Dendritic cell treated with granulocyte-macrophage colony-stimulating factor and Interleukin-4, amounts not matched to agents 40 ng/mL and 50 ng/mL, for 4 days (primary cell): Measurements from ENCODE around the gene AZI2.

ENCODE experiments used
- H3K27ac Mint-ChIP-seq: one replicate; pipeline ENCODE4 v1.8.0; 2022; ENCODE audit warnings: mild to moderate bottlenecking, mixed read lengths
- H3K27me3 Mint-ChIP-seq: one replicate; pipeline ENCODE4 v1.8.0; 2022; ENCODE audit warnings: mild to moderate bottlenecking, mixed read lengths
- H3K36me3 Mint-ChIP-seq: one replicate; pipeline ENCODE4 v1.8.0; 2022; ENCODE audit warnings: low read depth, mixed read lengths
- H3K4me1 Mint-ChIP-seq: one replicate; pipeline ENCODE4 v1.8.0; 2022; ENCODE audit warnings: low read depth, mixed read lengths
- H3K4me3 Mint-ChIP-seq: one replicate; pipeline ENCODE4 v1.8.0; 2022; ENCODE audit warnings: mild to moderate bottlenecking, moderate library complexity, mixed read lengths
- H3K9me3 Mint-ChIP-seq: one replicate; pipeline ENCODE4 v1.8.0; 2022; ENCODE audit warnings: mixed read lengths
- intact Hi-C: fragments of 100-400 bp; cut with micrococcal nuclease; formaldehyde crosslinking; loops from one replicate; pipeline ENCODE4 v1.15.0; 2022

AZI2 gene

DNA sequence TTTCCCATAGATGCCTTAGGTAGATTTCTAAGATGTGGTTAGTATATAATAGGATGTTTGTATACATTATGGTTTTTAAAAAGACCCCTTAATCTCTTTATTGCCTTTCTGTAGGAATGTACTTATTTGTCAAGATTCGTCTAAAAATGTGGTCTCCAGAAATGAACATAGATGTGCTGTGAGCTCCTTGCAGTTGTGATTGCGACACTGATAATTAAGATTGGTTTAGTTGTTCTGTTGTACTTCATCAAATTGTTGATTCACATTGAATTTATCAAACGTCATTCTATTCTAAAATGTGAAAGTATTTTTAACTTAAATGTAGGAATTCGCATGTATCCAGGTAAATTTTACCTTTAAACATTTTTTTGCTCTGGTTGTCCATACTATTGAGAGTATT lies 56.0 kb downstream of the AZI2 start:
- no peak overlapping the region for H3K27ac Mint-ChIP-seq
- peaks cover 11% of the 10 kb centered on the region for H3K36me3 Mint-ChIP-seq
- intact Hi-C loops, result no loop called here
- no peak overlapping the region for H3K4me3 Mint-ChIP-seq
- no peaks in the 10 kb centered on the region for H3K27me3 Mint-ChIP-seq
- H3K9me3 Mint-ChIP-seq, result no peaks in the 10 kb centered on the region
- H3K4me1 Mint-ChIP-seq, result peaks cover 17% of the 10 kb centered on the region

- H3K9me3 Mint-ChIP-seq, result no peaks in the 10 kb centered on the region
- intact Hi-C loops, result no loop called here
- no peak overlapping the region for H3K4me3 Mint-ChIP-seq
- H3K27ac Mint-ChIP-seq, result no peak overlapping the region
- peaks cover 23% of the 10 kb centered on the region for H3K4me1 Mint-ChIP-seq
- H3K36me3 Mint-ChIP-seq, result peaks cover 11% of the 10 kb centered on the region
- H3K27me3 Mint-ChIP-seq, result no peaks in the 10 kb centered on the region
Observed at GRCh38 chr3:28291577-28291976, 57.0 kb downstream of the AZI2 start.

DNA sequence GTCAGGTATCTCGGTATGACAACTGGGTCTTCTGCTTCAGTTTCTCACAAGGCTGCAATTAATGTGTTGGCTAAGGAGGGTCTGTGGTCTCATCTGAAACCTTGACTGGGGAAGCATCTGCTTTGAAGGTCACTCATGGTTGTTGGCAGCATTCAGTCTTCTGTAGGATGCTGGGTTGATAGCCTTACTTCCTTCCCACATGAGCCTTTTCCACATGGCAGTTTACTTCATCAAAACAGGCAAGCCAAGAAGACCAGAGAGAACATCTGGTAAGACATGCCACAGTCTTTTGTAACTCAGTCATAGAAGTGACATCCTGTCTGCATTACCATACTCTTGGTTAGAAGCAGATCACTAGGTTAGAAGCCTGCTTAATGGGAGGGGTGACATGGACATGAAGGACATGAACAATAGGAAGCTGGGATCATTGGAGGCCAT lies 57.7 kb downstream of the AZI2 start:
- intact Hi-C loops, result no loop called here
- H3K4me1 Mint-ChIP-seq, result peaks cover 23% of the 10 kb centered on the region
- H3K4me3 Mint-ChIP-seq, result no peak overlapping the region
- H3K9me3 Mint-ChIP-seq, result no peaks in the 10 kb centered on the region
- H3K36me3 Mint-ChIP-seq, result peaks cover 11% of the 10 kb centered on the region
- no peaks in the 10 kb centered on the region for H3K27me3 Mint-ChIP-seq
- H3K27ac Mint-ChIP-seq, result no peak overlapping the region

DNA sequence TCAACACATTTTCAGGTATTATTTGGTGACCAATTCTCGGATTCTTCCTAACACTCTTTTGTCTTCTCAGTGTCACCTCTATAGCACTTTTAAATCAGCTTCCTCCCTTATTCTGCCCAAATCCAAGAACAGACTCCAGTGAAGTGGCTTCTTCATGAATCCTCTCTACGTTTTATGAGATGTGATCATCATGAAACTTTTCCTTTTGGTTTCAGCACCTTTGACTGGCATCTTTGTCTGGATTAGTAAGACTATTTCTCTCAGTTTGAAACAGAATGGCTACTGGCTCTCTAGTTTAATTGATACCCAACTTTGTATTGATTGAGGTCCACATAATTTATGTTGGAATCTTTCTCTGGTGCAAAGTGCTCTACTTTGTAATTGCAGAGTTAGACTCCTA lies 61.6 kb downstream of the AZI2 start:
- peaks cover 12% of the 10 kb centered on the region for H3K4me1 Mint-ChIP-seq
- H3K27me3 Mint-ChIP-seq, result no peaks in the 10 kb centered on the region
- intact Hi-C loops, result loop anchor here (2.0 to 10.0 kb wide), 2 partner anchors 312 to 574 kb away; no protein-coding TSS in a partner anchor
- H3K27ac Mint-ChIP-seq, result no peak overlapping the region
- peaks cover 5% of the 10 kb centered on the region for H3K36me3 Mint-ChIP-seq
- no peak overlapping the region for H3K4me3 Mint-ChIP-seq
- no peaks in the 10 kb centered on the region for H3K9me3 Mint-ChIP-seq

- H3K36me3 Mint-ChIP-seq, result peaks cover 5% of the 10 kb centered on the region
- no peak overlapping the region for H3K4me3 Mint-ChIP-seq
- no peaks in the 10 kb centered on the region for H3K9me3 Mint-ChIP-seq
- no peak overlapping the region for H3K27ac Mint-ChIP-seq
- peaks cover 8% of the 10 kb centered on the region for H3K4me1 Mint-ChIP-seq
- H3K27me3 Mint-ChIP-seq, result no peaks in the 10 kb centered on the region
- intact Hi-C loops, result loop anchor here (2.0 to 10.0 kb wide), 2 partner anchors 312 to 574 kb away; no protein-coding TSS in a partner anchor
Observed at GRCh38 chr3:28286595-28286994, 62.0 kb downstream of the AZI2 start.

- H3K27me3 Mint-ChIP-seq, result no peaks in the 10 kb centered on the region
- no peak overlapping the region for H3K27ac Mint-ChIP-seq
- intact Hi-C loops, result loop anchor here (10.0 kb wide), 1 partner anchor 306 kb away; no protein-coding TSS in a partner anchor
- no peak overlapping the region for H3K4me3 Mint-ChIP-seq
- H3K36me3 Mint-ChIP-seq, result peaks cover 22% of the 10 kb centered on the region
- H3K4me1 Mint-ChIP-seq, result peaks cover 8% of the 10 kb centered on the region
- H3K9me3 Mint-ChIP-seq, result no peaks in the 10 kb centered on the region
Observed at GRCh38 chr3:28280781-28281180, 67.8 kb downstream of the AZI2 start.

GRCh38 chr3:28279770-28280169 lies 68.9 kb downstream of the AZI2 start:
- H3K27me3 Mint-ChIP-seq, result no peaks in the 10 kb centered on the region
- H3K36me3 Mint-ChIP-seq, result peaks cover 32% of the 10 kb centered on the region
- peaks cover 8% of the 10 kb centered on the region for H3K4me1 Mint-ChIP-seq
- H3K4me3 Mint-ChIP-seq, result no peak overlapping the region
- H3K27ac Mint-ChIP-seq, result no peak overlapping the region
- intact Hi-C loops, result loop anchor here (10.0 kb wide), 1 partner anchor 305 kb away; no protein-coding TSS in a partner anchor
- H3K9me3 Mint-ChIP-seq, result no peaks in the 10 kb centered on the region

DNA sequence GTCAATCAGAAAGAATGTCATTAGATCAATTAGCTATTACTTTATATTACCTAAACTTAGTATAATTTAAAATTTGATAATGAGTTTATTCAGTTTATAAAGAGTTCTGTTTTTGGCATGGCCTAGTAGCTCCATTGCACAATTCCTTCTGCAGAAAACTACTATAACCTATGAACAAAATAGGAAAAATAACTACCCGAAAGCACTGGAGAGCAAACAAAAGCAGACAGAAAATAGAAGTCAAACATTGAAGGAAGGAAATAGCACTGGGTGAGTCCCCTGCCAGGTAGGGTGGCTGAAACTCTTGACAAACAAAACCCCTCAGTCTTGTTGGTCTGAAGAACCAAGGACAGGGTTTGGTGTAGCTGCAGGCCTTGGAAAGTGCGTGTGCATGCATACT lies 69.7 kb downstream of the AZI2 start:
- peaks cover 39% of the 10 kb centered on the region for H3K36me3 Mint-ChIP-seq
- H3K4me1 Mint-ChIP-seq, result peaks cover 8% of the 10 kb centered on the region
- H3K27ac Mint-ChIP-seq, result no peak overlapping the region
- H3K9me3 Mint-ChIP-seq, result peaks cover 2% of the 10 kb centered on the region
- H3K27me3 Mint-ChIP-seq, result no peaks in the 10 kb centered on the region
- no peak overlapping the region for H3K4me3 Mint-ChIP-seq
- intact Hi-C loops, result no loop called here

DNA sequence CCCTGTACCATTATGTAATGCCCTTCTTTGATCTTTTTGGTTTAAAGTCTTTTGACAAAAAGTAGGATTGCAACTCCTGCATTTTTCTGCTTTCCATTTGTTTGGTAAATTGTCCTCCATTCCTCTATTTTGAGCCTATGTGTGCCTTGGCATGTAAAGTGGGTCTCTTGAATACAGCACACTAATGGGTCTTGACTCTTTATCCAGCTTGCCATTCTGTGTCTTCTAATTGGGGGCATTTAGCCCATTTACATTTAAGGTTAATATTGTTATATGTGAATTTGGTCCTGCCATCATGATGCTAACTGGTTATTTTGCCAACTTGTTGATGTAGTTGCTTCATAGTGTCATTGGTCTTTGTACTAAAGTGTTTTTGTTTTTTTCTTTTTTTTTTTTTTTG lies 74.8 kb downstream of the AZI2 start:
- peaks cover 77% of the 10 kb centered on the region for H3K36me3 Mint-ChIP-seq
- H3K27me3 Mint-ChIP-seq, result no peaks in the 10 kb centered on the region
- H3K4me1 Mint-ChIP-seq, result peaks cover 8% of the 10 kb centered on the region
- H3K9me3 Mint-ChIP-seq, result peaks cover 32% of the 10 kb centered on the region
- intact Hi-C loops, result no loop called here
- no peak overlapping the region for H3K4me3 Mint-ChIP-seq
- no peak overlapping the region for H3K27ac Mint-ChIP-seq
